ENCODE results near the gene MARCKSL1. TPM values are rescaled to one million over a fixed set of nuclear protein-coding genes. Genes with fewer than 3 reads are reported as not detected.
"Not testable (repeated sequence)": the region's sequence is repeated elsewhere in the genome, so short reads cannot be mapped to it uniquely, and the experiment has no call there.

The MARCKSL1 gene
- total RNA-seq, 2 donors from 2014 or later = 12.9 to 34.5 TPM

GRCh38 chr1:32358435-32358834, 22.4 kb upstream of the MARCKSL1 start:
- ATAC-seq (no peak), DNase-seq (no peak)
- H3K27me3 ChIP-seq = no peaks in the 10 kb centered on the region
- peaks cover 30% of the 10 kb centered on the region for H3K4me1 ChIP-seq
- H3K9me3 ChIP-seq = no peaks in the 10 kb centered on the region
- no peak overlapping the region for H3K4me3 ChIP-seq
- no peak for TF ChIP-seq POLR2A (IDR thresholded peaks at IDR 0.05)
- no peak for TF ChIP-seq CTCF (IDR thresholded peaks at IDR 0.05)
- intact Hi-C loops (cut with DNase I) = no loop called here
- H3K27ac ChIP-seq = no peak overlapping the region
- 42 to 50% methylated on average over 3 of the region's 3 CpGs for WGBS, 2 donors
- H3K36me3 ChIP-seq (replicated peaks in 1 of 2; ENCODE audit: insufficient read depth in 1 of 2, low read depth in 2 of 2) = no peaks in the 10 kb centered on the region

GRCh38 chr1:32357614-32358013, 21.6 kb upstream of the MARCKSL1 start:
- no peaks in the 10 kb centered on the region for H3K27me3 ChIP-seq
- intact Hi-C loops (cut with DNase I) = no loop called here
- peaks cover 37% of the 10 kb centered on the region for H3K4me1 ChIP-seq
- no peak for TF ChIP-seq CTCF (IDR thresholded peaks at IDR 0.05)
- TF ChIP-seq POLR2A (IDR thresholded peaks at IDR 0.05) = no peak
- no peaks in the 10 kb centered on the region for H3K9me3 ChIP-seq
- no peak for ATAC-seq
- no peak overlapping the region for H3K27ac ChIP-seq
- WGBS, 2 donors = 75 to 80% methylated on average over 6 of the region's 6 CpGs
- DNase-seq = no peak
- no peaks in the 10 kb centered on the region for H3K36me3 ChIP-seq (replicated peaks in 1 of 2; ENCODE audit: insufficient read depth in 1 of 2, low read depth in 2 of 2)
- H3K4me3 ChIP-seq = no peak overlapping the region

- no peak for ATAC-seq
- no peak overlapping the region for H3K27ac ChIP-seq
- no peaks in the 10 kb centered on the region for H3K27me3 ChIP-seq
- 100% methylated on average over 1 of the region's 1 CpG for WGBS, 2 donors
- H3K36me3 ChIP-seq (replicated peaks in 1 of 2; ENCODE audit: insufficient read depth in 1 of 2, low read depth in 2 of 2) = no peaks in the 10 kb centered on the region
- no peak overlapping the region for H3K4me3 ChIP-seq
- no peak for DNase-seq
- H3K4me1 ChIP-seq = peaks cover 35% of the 10 kb centered on the region
- H3K9me3 ChIP-seq = no peaks in the 10 kb centered on the region
- no peak for TF ChIP-seq POLR2A (IDR thresholded peaks at IDR 0.05)
- no peak for TF ChIP-seq CTCF (IDR thresholded peaks at IDR 0.05)
- intact Hi-C loops (cut with DNase I) = no loop called here
These were observed 20.4 kb upstream of the MARCKSL1 start for GRCh38 chr1:32356478-32356877.

- DNase-seq; H3K9me3 ChIP-seq; H3K27ac ChIP-seq; H3K4me3 ChIP-seq; H3K27me3 ChIP-seq; intact Hi-C loops (cut with DNase I); ATAC-seq; H3K36me3 ChIP-seq (replicated peaks in 1 of 2; ENCODE audit: insufficient read depth in 1 of 2, low read depth in 2 of 2): not testable (repeated sequence)
- H3K4me1 ChIP-seq = peaks cover 35% of the 10 kb centered on the region
- 90 to 93% methylated on average over 4 to 6 of the region's 6 CpGs for WGBS, 2 donors
These were observed 19.7 kb upstream of the MARCKSL1 start for GRCh38 chr1:32355778-32356177.

- no peaks in the 10 kb centered on the region for H3K27me3 ChIP-seq
- 46 to 48% methylated on average over 2 of the region's 2 CpGs for WGBS, 2 donors
- intact Hi-C loops (cut with DNase I) = no loop called here
- peak overlapping the region in 2 of 4 donors; percentile 18 to 96 for H3K27ac ChIP-seq
- no peak for TF ChIP-seq POLR2A (IDR thresholded peaks at IDR 0.05)
- no peak for TF ChIP-seq CTCF (IDR thresholded peaks at IDR 0.05)
- ATAC-seq = no peak
- no peaks in the 10 kb centered on the region for H3K9me3 ChIP-seq
- no peaks in the 10 kb centered on the region for H3K36me3 ChIP-seq (replicated peaks in 1 of 2; ENCODE audit: insufficient read depth in 1 of 2, low read depth in 2 of 2)
- H3K4me3 ChIP-seq = no peak overlapping the region
- H3K4me1 ChIP-seq = peaks cover 37% of the 10 kb centered on the region
- DNase-seq = peak in 3 of 4 donors; percentile 36 to 52 (median 42)
These were observed 18.0 kb upstream of the MARCKSL1 start for GRCh38 chr1:32353886-32354570.

Data from body of pancreas (tissue), 4 donors.